GM12878 (cell line): ENCODE measurements around the gene PERM1. TPM values are rescaled to one million over a fixed set of nuclear protein-coding genes. Genes with fewer than 3 reads are reported as not detected.

Experiments used
- ATAC-seq: fragments of 200-7000 bp; cut with Tn5 transposase; 3 replicates; pipeline ENCODE4 v1.9.1; 2020; ENCODE audit warnings: mild to moderate bottlenecking, moderate library complexity
- BruUV-seq: library from RNA; stranded (reverse); fragments of 400-500 nt; replicated peaks from 2 replicates; lab custom pipeline; 2021; lab: Mats Ljungman, UMichigan
- CTCF ChIA-PET: fragments of 300-600 bp; sonication (Branson Sonifier 250); formaldehyde crosslinking; extraction: SDS; loops from one replicate; lab custom pipeline; 2021; ENCODE audit warnings: inconsistent platforms; lab: Yijun Ruan, JAX
- POLR2A ChIA-PET: fragments of 350-600 bp; formaldehyde crosslinking; extraction: SDS; loops from one replicate; lab custom pipeline; 2021; ENCODE audit warnings: inconsistent platforms; lab: Charles Lee
- RAD21 ChIA-PET: fragments of 300-600 bp; sonication (Branson Sonifier 250); formaldehyde crosslinking; loops from one replicate; lab custom pipeline; 2023; ENCODE audit warnings: antibody characterized with exemption; ENCODE audit not compliant: unreplicated experiment; lab: Charles Lee
- SMC1A ChIA-PET: fragments of 300-600 bp; sonication (Branson Sonifier 250); formaldehyde crosslinking; loops from one replicate; lab custom pipeline; 2023; ENCODE audit not compliant: unreplicated experiment, uncharacterized antibody; lab: Charles Lee
- DNase-seq: peaks from one replicate; pipeline ENCODE4 v3.0.0-alpha.2; 2011; ENCODE audit warnings: low read depth, low spot score
- FAIRE-seq: peaks from 3 replicates; lab custom pipeline; 2011; peaks lifted over from hg19 to GRCh38; lab: Jason Lieb, UNC
- H2AFZ ChIP-seq: 2 replicates; pipeline ENCODE4 v1.6.0; 2011; ENCODE audit warnings: low read depth, low read length, control low read depth; ENCODE audit not compliant: control insufficient read depth
- H3K27ac ChIP-seq: 2 replicates; pipeline ENCODE4 v1.5.1; 2011; ENCODE audit warnings: control low read depth; ENCODE audit not compliant: control insufficient read depth, insufficient read depth
- H3K27me3 ChIP-seq, 2 experiments: replicated peaks in 1 of 2; 2 replicates each; pipeline versions ENCODE4 v1.6.0 to v1.6.1; 2011; ENCODE audit warnings: low read length in 1 of 2; ENCODE audit not compliant: control insufficient read depth in 2 of 2, insufficient read depth in 2 of 2
- H3K36me3 ChIP-seq, 2 experiments: 2 replicates each; pipeline ENCODE4 v1.5.1; 2011; ENCODE audit warnings: low read length in 1 of 2; ENCODE audit not compliant: control insufficient read depth in 2 of 2, insufficient read depth in 2 of 2
- H3K4me1 ChIP-seq: 2 replicates; pipeline ENCODE4 v1.6.1; 2011; ENCODE audit warnings: mild to moderate bottlenecking, low read length, moderate library complexity, mixed read lengths; ENCODE audit not compliant: control insufficient read depth, insufficient read depth
- H3K4me2 ChIP-seq: 2 replicates; pipeline ENCODE4 v1.6.0; 2011; ENCODE audit warnings: control low read depth; ENCODE audit not compliant: control insufficient read depth, insufficient read depth
- H3K4me3 ChIP-seq: fragments of 200-600 bp; sonication (generic); 2 replicates; pipeline ENCODE4 v1.5.1; 2016
- H3K79me2 ChIP-seq: 2 replicates; pipeline ENCODE4 v1.6.0; 2011; ENCODE audit warnings: low read length; ENCODE audit not compliant: control insufficient read depth, insufficient read depth
- H3K9ac ChIP-seq: 2 replicates; pipeline ENCODE4 v1.8.0; 2011; ENCODE audit warnings: low read length, control low read depth, mixed read lengths; ENCODE audit not compliant: control insufficient read depth, insufficient read depth
- H3K9me3 ChIP-seq: replicated peaks from 3 replicates; pipeline ENCODE4 v1.5.1; 2011; ENCODE audit warnings: mild to moderate bottlenecking, low read length; ENCODE audit not compliant: control insufficient read depth, insufficient read depth
- H4K20me1 ChIP-seq: 2 replicates; pipeline ENCODE4 v1.6.0; 2011; ENCODE audit not compliant: control insufficient read depth, insufficient read depth
- BHLHE40 ChIP-seq, 2 experiments: fragments of 450-650 bp in 1 of 2; IDR thresholded peaks; 2 replicates each; pipeline ENCODE4 v1.6.1; 2011 to 2017; ENCODE audit warnings: low read depth in 2 of 2, borderline replicate concordance in 1 of 2, improper control_type of control experiment in 1 of 2, low read length in 1 of 2, mild to moderate bottlenecking in 1 of 2
- CBFB ChIP-seq: IDR thresholded peaks from 2 replicates; pipeline ENCODE4 v1.6.1; 2016; ENCODE audit warnings: antibody characterized with exemption, low read depth
- CTCF ChIP-seq, 3 experiments: IDR thresholded peaks in 2 of 3; conservative IDR thresholded peaks in 1 of 3; 2 replicates each; pipeline ENCODE4 v1.5.1; 2011; ENCODE audit warnings: low read depth in 3 of 3, low read length in 3 of 3, mild to moderate bottlenecking in 3 of 3, control low read depth in 2 of 3, moderate library complexity in 2 of 3, inconsistent platforms in 1 of 3, mixed read lengths in 1 of 3; ENCODE audit not compliant: control insufficient read depth in 2 of 3, insufficient read depth in 1 of 3; ENCODE audit errors: extremely low read depth in 1 of 3
- DPF2 ChIP-seq: fragments of 450-650 bp; IDR thresholded peaks from 2 replicates; pipeline ENCODE4 v1.6.1; 2017; ENCODE audit warnings: mild to moderate bottlenecking
- JUND ChIP-seq: IDR thresholded peaks from 2 replicates; pipeline ENCODE4 v1.6.1; 2012; ENCODE audit warnings: low read depth, mild to moderate bottlenecking, low read length, improper control_type of control experiment, moderate library complexity
- PAX8 ChIP-seq: fragments of 450-650 bp; IDR thresholded peaks from 2 replicates; pipeline ENCODE4 v1.6.1; 2017; ENCODE audit warnings: mild to moderate bottlenecking, moderate library complexity
- WGBS: methylation state at CpG from one replicate; pipeline ENCODE4 v1.1.6; 2016; ENCODE audit warnings: low lambda C conversion rate; ENCODE audit not compliant: insufficient replicate concordance, insufficient coverage; ENCODE audit errors: missing lambda C conversion rate; 5-methylcytosine and 5-hydroxymethylcytosine counted together
- in situ Hi-C: fragments of 300-500 bp; cut with MboI; formaldehyde crosslinking; loops from 9 replicates; pipeline ENCODE4 v1.14.3; 2018; ENCODE audit warnings: mixed read lengths
- intact Hi-C: fragments of 100-400 bp; cut with micrococcal nuclease; formaldehyde crosslinking; loops from one replicate; pipeline ENCODE4 v1.14.2; 2022; ENCODE audit not compliant: unreplicated experiment
- polyA plus RNA-seq, 11 experiments: library from polyadenylated mRNA; depleted of rRNA in 4 of 11; unstranded in 6 of 11; stranded (reverse) in 5 of 11; fragments of >200 nt; fragmentation: Nextera tagmentation in 4 of 11; fragmentation: Illumina TruSeq in 1 of 11; extraction: Ambion mirVana in 4 of 11; extraction: Trizol in 1 of 11; gene quantifications; 1 replicate in 1 of 11; 2 replicates in 10 of 11; pipeline versions ENCODE4 v1.2.1 to v1.2.3, GENCODE V29; 2011 to 2016; ENCODE audit warnings: inconsistent platforms in 2 of 11, missing spikeins in 2 of 11, low read depth in 1 of 11
- total RNA-seq, 4 experiments: library from RNA; depleted of rRNA in 3 of 4; stranded (reverse); fragments of >200 nt in 3 of 4; fragmentation: Illumina TruSeq in 1 of 4; extraction: Trizol in 1 of 4; gene quantifications; 2 replicates each; pipeline versions ENCODE4 v1.2.1 to v1.2.3, GENCODE V29; 2013 to 2021

Gene PERM1
- total and polyA plus RNA-seq, 10 of the 15 experiments (the other 5 are each of a cell fraction or from before 2014, with no cell fraction given), result not detected

GRCh38 chr1:985126-985525 is 3.2 kb upstream of the PERM1 start:
- CTCF ChIA-PET, result interaction anchor here (0.6 to 8.0 kb wide), 18 partner anchors 8 to 387 kb away, joined by 3 to 71 read pairs (median 6); partner anchors contain the start of genes ISG15 and NOC2L
- no peaks in the 10 kb centered on the region for H4K20me1 ChIP-seq
- H3K36me3 ChIP-seq, result no peaks in the 10 kb centered on the region
- H3K4me2 ChIP-seq, result no peak overlapping the region
- in situ Hi-C loops (no loop called here), intact Hi-C loops (loop anchor here (2.0 kb wide), 1 partner anchor 308 kb away; no protein-coding TSS in a partner anchor)
- FAIRE-seq, result no peak
- H3K27me3 ChIP-seq, result no peaks in the 10 kb centered on the region
- no peak overlapping the region for H3K27ac ChIP-seq
- RAD21 ChIA-PET, result interaction anchor here (0.7 to 2.4 kb wide), 13 partner anchors 7 to 307 kb away, joined by 3 to 19 read pairs (median 3); partner anchors contain the start of genes AGRN and ISG15
- TF ChIP-seq DPF2, result no peak
- TF ChIP-seq BHLHE40 (IDR thresholded peaks at IDR 0.05; ENCODE audit: borderline replicate concordance in 1 of 2, low read depth in 2 of 2, low read length in 1 of 2), result no peak
- no peak for TF ChIP-seq JUND
- no peak for TF ChIP-seq CBFB
- no peak for TF ChIP-seq PAX8
- TF ChIP-seq CTCF (IDR thresholded peaks at IDR 0.05 in 2 of 3, conservative IDR thresholded peaks at IDR 0.05 in 1 of 3; ENCODE audit: control insufficient read depth in 2 of 3, extremely low read depth in 1 of 3, insufficient read depth in 1 of 3, low read depth in 3 of 3, low read length in 3 of 3), result no peak
- SMC1A ChIA-PET, result interaction anchor here (0.8 to 2.7 kb wide), 11 partner anchors 16 to 387 kb away, joined by 3 to 13 read pairs (median 4); partner anchors contain the start of gene ISG15
- no peak overlapping the region for H2AFZ ChIP-seq
- H3K4me1 ChIP-seq, result no peaks in the 10 kb centered on the region
- H3K4me3 ChIP-seq, result no peak overlapping the region
- BruUV-seq, result no TSS peak
- POLR2A ChIA-PET, result interaction anchor here (0.6 to 1.0 kb wide), 3 partner anchors 10 to 28 kb away, joined by 3 to 7 read pairs (median 3); partner anchors contain the start of gene ISG15
- DNase-seq, result no peak
- 50% methylated on average over 13 of the region's 13 CpGs for WGBS
- no peak overlapping the region for H3K9ac ChIP-seq
- no peaks in the 10 kb centered on the region; the same call in 2 of the 3 replicates for H3K9me3 ChIP-seq
- H3K79me2 ChIP-seq, result no peaks in the 10 kb centered on the region
- ATAC-seq, result no peak
